Naive B cell (primary cell): ENCODE data around the gene RCAN2. TPM values are rescaled to one million over a fixed set of nuclear protein-coding genes. Genes with fewer than 3 reads are reported as not detected.
A peak's percentile ranks its signal among the peaks of the same experiment; 100 is the strongest.

Experiments
- ATAC-seq, 2 donors: fragments of 150-1000 bp; cut with Tn5 transposase; 2 replicates each; pipeline ENCODE4 v1.10.0; 2021; ENCODE audit warnings: low read depth in 2 of 2, mild to moderate bottlenecking in 2 of 2, moderate library complexity in 2 of 2
- DNase-seq: peaks from one replicate; pipeline ENCODE4 v3.0.0; 2022
- H3K27ac Mint-ChIP-seq, 6 donors: one replicate each; pipeline ENCODE4 v1.8.0; 2020 to 2022; ENCODE audit warnings: mild to moderate bottlenecking in 6 of 6, mixed read lengths in 6 of 6, moderate library complexity in 5 of 6, inconsistent platforms in 2 of 6
- H3K27me3 Mint-ChIP-seq, 3 donors: one replicate each; pipeline ENCODE4 v1.8.0; 2021 to 2022; ENCODE audit warnings: mixed read lengths in 3 of 3, mild to moderate bottlenecking in 1 of 3
- H3K36me3 Mint-ChIP-seq, 2 donors: one replicate each; pipeline ENCODE4 v1.8.0; 2020 to 2022; ENCODE audit warnings: mixed read lengths in 2 of 2, inconsistent platforms in 1 of 2, mild to moderate bottlenecking in 1 of 2
- H3K4me1 Mint-ChIP-seq, 3 donors: one replicate each; pipeline ENCODE4 v1.8.0; 2020 to 2022; ENCODE audit warnings: mixed read lengths in 3 of 3, inconsistent platforms in 1 of 3, mild to moderate bottlenecking in 1 of 3, moderate library complexity in 1 of 3
- H3K4me3 Mint-ChIP-seq, 8 donors: one replicate each; pipeline ENCODE4 v1.8.0; 2020 to 2022; ENCODE audit warnings: mild to moderate bottlenecking in 8 of 8, mixed read lengths in 8 of 8, moderate library complexity in 8 of 8, inconsistent platforms in 2 of 8
- H3K9me3 Mint-ChIP-seq, 7 donors: one replicate each; pipeline ENCODE4 v1.8.0; 2020 to 2022; ENCODE audit warnings: mixed read lengths in 7 of 7, mild to moderate bottlenecking in 5 of 7, inconsistent platforms in 2 of 7, moderate library complexity in 1 of 7
- polyA plus RNA-seq, 6 donors: library from polyadenylated mRNA; unstranded; fragments of 300-500 nt; fragmentation: Illumina TruSeq; gene quantifications; one replicate each; pipeline ENCODE4 v1.2.3, GENCODE V29; 2021; ENCODE audit warnings: low read depth in 6 of 6

RCAN2 gene
- polyA plus RNA-seq, 6 donors from 2014 or later, result 0.20 TPM; not detected in 5

DNA sequence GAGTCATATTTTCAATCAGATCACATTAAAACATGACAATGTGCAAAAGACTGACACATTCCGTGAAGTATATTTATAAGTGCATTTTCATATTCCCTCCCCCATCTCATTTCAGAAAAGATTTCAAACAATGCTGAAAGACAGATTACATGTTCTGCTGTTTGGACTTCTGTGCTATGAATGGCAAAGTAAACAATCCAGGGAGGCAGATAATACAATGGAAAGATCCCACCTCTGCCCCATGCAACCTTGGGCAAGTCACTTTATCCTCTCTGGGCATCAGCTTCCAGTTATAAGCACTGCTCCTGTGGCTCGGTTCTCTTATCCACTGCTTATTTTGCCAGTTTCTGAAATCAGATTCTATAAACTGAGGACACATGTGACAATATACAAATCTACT lies 110.2 kb downstream of the RCAN2 start:
- Mint-ChIP-seq H3K9me3 (peaks cover 0 to 4% (median 0%) of the 10 kb centered on the region in 7 donors), H3K4me1 (peaks cover 17 to 39% (median 22%) of the 10 kb centered on the region in 3 donors), H3K27ac (peak overlapping the region in 1 of 6 donors; percentile 2), H3K36me3 (no peaks in the 10 kb centered on the region), H3K27me3 (peaks cover 5 to 16% (median 6%) of the 10 kb centered on the region in 3 donors), H3K4me3 (no peak overlapping the region)
- ATAC-seq, result no peak
- DNase-seq, result no peak

GRCh38 chr6:46380152-46380807 lies 111.0 kb downstream of the RCAN2 start:
- no peak for ATAC-seq
- H3K27ac Mint-ChIP-seq, result no peak overlapping the region
- H3K9me3 Mint-ChIP-seq, result peaks cover 0 to 6% (median 0%) of the 10 kb centered on the region in 7 donors
- DNase-seq, result no peak
- no peak overlapping the region for H3K4me3 Mint-ChIP-seq
- peaks cover 25 to 46% (median 29%) of the 10 kb centered on the region in 3 donors for H3K4me1 Mint-ChIP-seq
- H3K27me3 Mint-ChIP-seq, result peaks cover 5 to 16% (median 6%) of the 10 kb centered on the region in 3 donors
- no peaks in the 10 kb centered on the region for H3K36me3 Mint-ChIP-seq

GRCh38 chr6:46378882-46379416 lies 112.3 kb downstream of the RCAN2 start:
- H3K4me3 Mint-ChIP-seq, result peak overlapping the region in 1 of 8 donors; percentile 53
- peaks cover 5 to 11% (median 6%) of the 10 kb centered on the region in 3 donors for H3K27me3 Mint-ChIP-seq
- no peak overlapping the region for H3K27ac Mint-ChIP-seq
- DNase-seq (no peak), ATAC-seq (no peak)
- peaks cover 28 to 52% (median 33%) of the 10 kb centered on the region in 3 donors for H3K4me1 Mint-ChIP-seq
- peaks cover 0 to 6% (median 0%) of the 10 kb centered on the region in 7 donors for H3K9me3 Mint-ChIP-seq
- no peaks in the 10 kb centered on the region for H3K36me3 Mint-ChIP-seq

DNA sequence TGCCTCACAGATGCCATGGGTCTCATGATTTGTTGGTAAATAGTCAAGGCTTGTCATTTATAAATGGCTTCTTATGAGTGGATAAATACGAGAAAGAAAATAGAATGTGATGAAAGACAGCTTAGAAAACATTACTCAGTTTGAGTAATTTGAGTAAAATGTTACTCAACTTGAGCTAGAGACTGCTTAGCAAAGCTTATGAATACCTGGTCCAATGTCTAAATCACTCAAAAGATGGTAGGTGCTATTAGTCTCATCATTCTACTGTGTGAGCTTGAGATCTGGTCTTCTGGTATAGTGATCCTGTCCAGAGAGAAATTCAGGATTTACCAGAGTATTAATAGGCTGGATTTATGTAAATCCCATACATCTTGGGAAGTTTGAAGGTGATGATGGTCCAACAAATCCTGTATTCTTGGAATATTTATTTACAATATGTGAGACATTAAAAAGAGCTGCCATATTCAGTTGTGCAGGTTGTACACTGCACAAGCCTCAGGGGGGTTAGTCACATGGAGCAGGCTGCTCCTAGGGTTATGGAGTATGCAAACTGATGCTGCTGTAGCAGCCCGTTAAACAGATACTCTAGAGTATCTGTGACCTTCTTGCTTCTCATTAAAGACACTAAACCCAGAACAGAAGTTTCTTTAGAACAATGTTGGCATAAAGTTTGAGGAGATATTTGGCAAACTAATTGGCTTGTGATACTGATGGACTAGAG lies 112.9 kb downstream of the RCAN2 start:
- Mint-ChIP-seq H3K36me3 (no peaks in the 10 kb centered on the region), H3K27me3 (peaks cover 5 to 8% (median 6%) of the 10 kb centered on the region in 3 donors), H3K9me3 (peaks cover 0 to 6% (median 0%) of the 10 kb centered on the region in 7 donors), H3K4me3 (no peak overlapping the region), H3K4me1 (peaks cover 28 to 54% (median 36%) of the 10 kb centered on the region in 3 donors), H3K27ac (peak overlapping the region in 1 of 6 donors; percentile 5)
- DNase-seq, result no peak
- no peak for ATAC-seq

DNA sequence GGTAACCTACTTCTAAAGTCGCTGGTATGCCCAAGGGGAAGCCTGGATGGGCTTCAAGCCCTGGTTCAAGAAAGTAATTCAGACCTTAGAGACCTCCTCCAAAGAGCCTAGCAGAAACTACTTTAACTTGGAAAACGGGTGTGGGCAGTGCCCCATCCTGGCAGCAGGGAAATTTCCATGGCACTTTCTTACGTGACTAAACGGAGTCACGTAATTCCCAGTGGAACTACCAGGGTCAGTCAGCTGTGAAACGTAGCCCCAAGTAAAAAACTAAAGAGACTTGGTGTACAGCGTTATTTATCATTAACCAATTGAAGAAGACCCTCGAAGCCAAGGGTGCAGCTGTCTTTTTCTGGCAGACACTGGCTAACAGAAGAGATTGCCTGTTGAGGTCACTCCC lies 114.0 kb downstream of the RCAN2 start:
- ATAC-seq, result no peak
- Mint-ChIP-seq H3K27me3 (no peaks in the 10 kb centered on the region), H3K4me3 (peak overlapping the region; percentile 26 to 82 (median 58)), H3K9me3 (peaks cover 0 to 6% (median 0%) of the 10 kb centered on the region in 7 donors), H3K4me1 (peaks cover 32 to 66% (median 42%) of the 10 kb centered on the region in 3 donors), H3K36me3 (no peaks in the 10 kb centered on the region), H3K27ac (peak overlapping the region in 4 of 6 donors; percentile 79 to 94 (median 85))
- DNase-seq, result no peak

DNA sequence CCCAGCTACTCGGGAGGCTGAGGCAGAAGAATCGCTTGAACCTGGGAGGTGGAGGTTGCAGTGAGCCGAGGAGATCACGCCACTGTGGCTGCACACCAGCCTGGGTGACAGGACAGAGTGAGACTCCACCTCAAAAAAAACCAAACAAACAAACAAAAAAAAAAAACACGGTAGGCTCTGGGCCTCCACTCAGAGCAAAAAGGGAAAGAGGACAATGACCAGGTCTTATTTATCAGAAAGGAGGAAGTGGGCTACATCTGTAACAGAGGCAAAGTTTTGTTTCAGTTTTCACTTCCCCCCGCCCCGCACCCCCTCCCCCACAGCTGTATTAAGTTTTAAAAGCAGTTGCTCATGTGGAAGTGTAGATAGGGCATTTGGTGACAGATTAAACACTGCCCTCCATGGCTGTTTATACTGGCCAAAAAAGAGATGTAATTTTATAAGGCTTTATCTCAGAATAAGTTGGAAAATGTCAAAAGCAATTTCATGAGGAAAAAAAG lies 114.6 kb downstream of the RCAN2 start:
- Mint-ChIP-seq H3K27me3 (no peaks in the 10 kb centered on the region), H3K4me1 (peaks cover 37 to 72% (median 48%) of the 10 kb centered on the region in 3 donors)

GRCh38 chr6:46370622-46371021 lies 120.6 kb downstream of the RCAN2 start:
- H3K4me1 Mint-ChIP-seq, result peaks cover 32 to 49% (median 42%) of the 10 kb centered on the region in 3 donors
- no peak overlapping the region for H3K4me3 Mint-ChIP-seq
- peaks cover 0 to 16% (median 0%) of the 10 kb centered on the region in 7 donors for H3K9me3 Mint-ChIP-seq
- no peak for DNase-seq
- H3K27ac Mint-ChIP-seq, result peak overlapping the region in 3 of 6 donors; percentile 6 to 88 (median 84)
- H3K27me3 Mint-ChIP-seq, result no peaks in the 10 kb centered on the region
- peaks cover 8% of the 10 kb centered on the region in 2 donors for H3K36me3 Mint-ChIP-seq
- no peak for ATAC-seq

More for the DNA sequence above, 114.6 kb downstream of the RCAN2 start:
- H3K4me3 Mint-ChIP-seq, result peak overlapping the region; percentile 37 to 89 (median 64)
- H3K36me3 Mint-ChIP-seq, result peaks cover 0 to 3% of the 10 kb centered on the region in 2 donors
- peak; percentile 94 to 95 for ATAC-seq
- peak overlapping the region; percentile 80 to 95 (median 90) for H3K27ac Mint-ChIP-seq
- peak; percentile 54 for DNase-seq
- peaks cover 0 to 6% (median 0%) of the 10 kb centered on the region in 7 donors for H3K9me3 Mint-ChIP-seq

- no peak overlapping the region for H3K4me3 Mint-ChIP-seq
- H3K36me3 Mint-ChIP-seq, result peaks cover 8% of the 10 kb centered on the region in 2 donors
- peak overlapping the region in 1 of 6 donors; percentile 23 for H3K27ac Mint-ChIP-seq
- ATAC-seq (no peak), DNase-seq (no peak)
- H3K4me1 Mint-ChIP-seq, result peaks cover 28 to 36% (median 32%) of the 10 kb centered on the region in 3 donors
- peaks cover 0 to 13% (median 0%) of the 10 kb centered on the region in 7 donors for H3K9me3 Mint-ChIP-seq
- H3K27me3 Mint-ChIP-seq, result no peaks in the 10 kb centered on the region
These were observed 123.1 kb downstream of the RCAN2 start for GRCh38 chr6:46368169-46368536.

DNA sequence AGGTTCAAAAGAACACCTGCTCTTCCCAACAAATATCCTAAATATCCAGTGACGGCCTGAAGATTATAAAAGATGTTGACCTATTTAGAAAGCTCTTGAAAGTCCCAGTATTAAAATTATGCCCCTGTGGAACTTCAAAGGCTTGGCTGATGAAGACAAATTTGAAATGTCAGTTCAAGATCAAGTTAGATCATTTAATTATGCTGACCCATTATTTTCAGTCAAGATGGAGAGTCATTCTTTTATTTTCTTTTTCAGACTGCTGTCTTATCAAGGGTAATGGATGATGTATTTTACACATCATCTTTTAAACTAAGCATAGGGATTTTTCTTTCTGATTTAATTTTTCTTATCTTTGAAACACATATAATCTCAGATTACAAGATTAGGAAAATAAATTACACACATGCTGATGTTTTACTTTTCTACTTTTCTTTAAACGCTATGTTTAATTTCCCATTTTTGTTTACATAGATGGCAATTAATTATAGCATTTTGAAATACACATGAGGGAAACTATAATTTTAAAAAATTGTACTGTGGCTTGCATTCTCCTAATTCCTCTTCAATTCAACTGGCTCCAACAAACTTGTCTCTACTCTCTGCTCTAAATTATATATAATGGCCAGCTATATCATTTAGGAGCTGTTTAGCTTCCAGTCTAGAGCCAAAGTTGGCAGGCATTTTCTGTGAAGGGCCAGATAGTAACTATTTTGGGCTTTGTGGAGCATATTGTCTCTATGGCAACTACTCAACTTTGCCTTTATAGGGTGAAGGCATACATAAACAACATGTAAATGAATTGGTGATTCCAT lies 123.7 kb downstream of the RCAN2 start:
- H3K4me1 Mint-ChIP-seq, result peaks cover 27 to 30% (median 28%) of the 10 kb centered on the region in 3 donors
- DNase-seq, result no peak

DNA sequence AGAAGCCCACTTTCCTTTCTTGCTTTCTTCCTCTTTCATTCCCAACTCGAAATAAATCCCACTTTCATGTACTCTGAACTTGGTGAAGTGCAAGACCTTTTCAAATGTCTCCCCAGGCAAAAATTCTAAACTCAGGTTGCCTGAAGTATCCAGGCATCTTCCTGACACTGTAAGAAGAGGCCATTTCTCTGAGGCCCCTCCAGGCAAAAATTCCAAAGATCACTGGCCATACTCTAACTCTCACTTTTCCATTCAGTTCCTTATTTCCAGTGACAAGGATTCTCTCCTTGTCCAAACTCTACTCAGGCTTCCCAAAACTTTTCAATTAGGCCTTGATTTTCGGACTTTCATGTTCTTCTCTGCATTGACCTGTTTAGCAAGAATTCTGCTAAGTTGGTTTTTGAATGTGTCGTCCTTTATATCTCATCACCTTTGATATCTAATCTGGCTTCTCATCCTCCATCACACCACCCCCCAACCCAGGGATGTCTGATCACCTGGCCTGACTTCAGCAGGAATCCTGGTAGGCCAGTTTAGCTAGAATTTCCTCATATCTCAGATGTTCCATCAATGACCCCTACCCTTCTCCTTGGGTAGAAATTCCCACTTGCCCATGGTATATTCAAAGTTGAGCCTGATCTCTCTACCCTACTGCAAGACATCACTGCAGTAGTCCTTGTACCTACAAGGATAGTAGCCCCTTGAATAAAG lies 124.9 kb downstream of the RCAN2 start:
- Mint-ChIP-seq H3K9me3 (peaks cover 0 to 9% (median 0%) of the 10 kb centered on the region in 7 donors), H3K27ac (peak overlapping the region in 4 of 6 donors; percentile 0 to 61 (median 23)), H3K36me3 (peaks cover 2 to 8% of the 10 kb centered on the region in 2 donors), H3K4me3 (no peak overlapping the region), H3K4me1 (peaks cover 16 to 18% (median 18%) of the 10 kb centered on the region in 3 donors), H3K27me3 (no peaks in the 10 kb centered on the region)
- ATAC-seq (no peak), DNase-seq (no peak)

More for the DNA sequence above, 123.7 kb downstream of the RCAN2 start:
- Mint-ChIP-seq H3K36me3 (peaks cover 8% of the 10 kb centered on the region in 2 donors), H3K4me3 (no peak overlapping the region), H3K9me3 (peaks cover 0 to 13% (median 0%) of the 10 kb centered on the region in 7 donors), H3K27ac (peak overlapping the region in 1 of 6 donors; percentile 57), H3K27me3 (no peaks in the 10 kb centered on the region)
- no peak for ATAC-seq

DNA sequence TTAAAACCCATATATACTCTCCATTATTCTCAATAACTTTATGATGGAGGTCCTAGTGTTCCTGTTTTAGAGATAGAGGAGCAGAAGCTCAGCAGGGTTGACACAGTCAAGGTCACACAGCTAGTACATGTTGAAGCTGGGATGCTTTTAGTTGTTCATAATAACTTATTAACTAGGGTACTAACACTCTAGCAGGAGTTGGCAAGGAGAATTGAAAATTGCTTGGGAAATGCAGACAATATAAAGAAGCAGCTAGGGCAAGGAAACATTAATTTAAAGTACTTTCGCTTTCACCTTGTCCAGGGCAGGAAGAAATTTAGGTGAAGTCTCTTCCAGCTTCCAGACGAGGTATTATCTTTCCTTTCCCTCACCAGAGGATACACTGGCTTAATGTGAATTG lies 133.7 kb downstream of the RCAN2 start:
- H3K4me3 Mint-ChIP-seq, result peak overlapping the region in 2 of 8 donors; percentile 30 to 46
- no peaks in the 10 kb centered on the region for H3K9me3 Mint-ChIP-seq
- peaks cover 0 to 5% (median 0%) of the 10 kb centered on the region in 3 donors for H3K27me3 Mint-ChIP-seq
- peaks cover 0 to 6% of the 10 kb centered on the region in 2 donors for H3K36me3 Mint-ChIP-seq
- peaks cover 4 to 12% (median 11%) of the 10 kb centered on the region in 3 donors for H3K4me1 Mint-ChIP-seq
- no peak overlapping the region for H3K27ac Mint-ChIP-seq
- ATAC-seq (no peak), DNase-seq (no peak)

GRCh38 chr6:46356543-46356942 lies 134.7 kb downstream of the RCAN2 start:
- no peaks in the 10 kb centered on the region for H3K9me3 Mint-ChIP-seq
- DNase-seq, result no peak
- no peak overlapping the region for H3K27ac Mint-ChIP-seq
- H3K4me1 Mint-ChIP-seq, result peaks cover 4 to 12% (median 11%) of the 10 kb centered on the region in 3 donors
- H3K36me3 Mint-ChIP-seq, result peaks cover 0 to 6% of the 10 kb centered on the region in 2 donors
- peaks cover 0 to 5% (median 0%) of the 10 kb centered on the region in 3 donors for H3K27me3 Mint-ChIP-seq
- no peak overlapping the region for H3K4me3 Mint-ChIP-seq
- no peak for ATAC-seq
